CD8-positive, alpha-beta memory T cell (primary cell): ENCODE measurements around the gene ZNF613. TPM values are rescaled to one million over a fixed set of nuclear protein-coding genes. Genes with fewer than 3 reads are reported as not detected.
A peak's percentile ranks its signal among the peaks of the same experiment; 100 is the strongest.

ENCODE experiments used
- CTCF ChIA-PET: fragments of 350-600 bp; sonication (Branson Sonifier 250); formaldehyde crosslinking; loops from one replicate; lab custom pipeline; 2021; ENCODE audit warnings: antibody characterized with exemption; lab: Charles Lee
- POLR2A ChIA-PET: fragments of 350-600 bp; sonication (Branson Sonifier 250); formaldehyde crosslinking; loops from one replicate; lab custom pipeline; 2021; ENCODE audit warnings: antibody characterized with exemption; lab: Charles Lee
- DNase-seq, 5 donors: peaks; one replicate each; pipeline versions ENCODE4 v3.0.0 to v3.0.0-alpha.2; 2020 to 2022; ENCODE audit warnings: mixed read lengths in 1 of 5
- H3K27ac ChIP-seq: one replicate; pipeline ENCODE4 v1.7.0; 2013; ENCODE audit warnings: low read depth, mild to moderate bottlenecking, low read length, moderate library complexity
- H3K27me3 ChIP-seq: 2 replicates; pipeline ENCODE4 v1.7.0; 2013; ENCODE audit warnings: low read length, mild to moderate bottlenecking; ENCODE audit not compliant: insufficient read depth, poor library complexity, severe bottlenecking
- H3K36me3 ChIP-seq: 2 replicates; pipeline ENCODE4 v1.7.0; 2013; ENCODE audit warnings: mild to moderate bottlenecking, low read length, moderate library complexity; ENCODE audit not compliant: insufficient read depth
- H3K4me1 ChIP-seq: 2 replicates; pipeline ENCODE4 v1.7.0; 2013; ENCODE audit warnings: mild to moderate bottlenecking, low read length, moderate library complexity; ENCODE audit not compliant: insufficient read depth
- H3K4me3 ChIP-seq: 2 replicates; pipeline ENCODE4 v1.7.0; 2013; ENCODE audit warnings: mild to moderate bottlenecking, low read length
- H3K9me3 ChIP-seq: 2 replicates; pipeline ENCODE4 v1.7.0; 2013; ENCODE audit warnings: mild to moderate bottlenecking, low read length
- H3K27ac Mint-ChIP-seq, 8 donors: one replicate each; pipeline ENCODE4 v1.8.0; 2020 to 2021; ENCODE audit warnings: mixed read lengths in 8 of 8, mild to moderate bottlenecking in 6 of 8, inconsistent platforms in 3 of 8, moderate library complexity in 3 of 8
- H3K27me3 Mint-ChIP-seq, 2 donors: one replicate each; pipeline ENCODE4 v1.8.0; 2020 to 2021; ENCODE audit warnings: mixed read lengths in 2 of 2, mild to moderate bottlenecking in 1 of 2, moderate library complexity in 1 of 2
- H3K36me3 Mint-ChIP-seq, 3 donors: one replicate each; pipeline ENCODE4 v1.8.0; 2020 to 2021; ENCODE audit warnings: mixed read lengths in 3 of 3, inconsistent platforms in 1 of 3, mild to moderate bottlenecking in 1 of 3
- H3K4me1 Mint-ChIP-seq, 3 donors: one replicate each; pipeline ENCODE4 v1.8.0; 2020 to 2021; ENCODE audit warnings: mixed read lengths in 3 of 3, inconsistent platforms in 1 of 3, mild to moderate bottlenecking in 1 of 3
- H3K4me3 Mint-ChIP-seq, 7 donors: one replicate each; pipeline ENCODE4 v1.8.0; 2020 to 2021; ENCODE audit warnings: mixed read lengths in 7 of 7, mild to moderate bottlenecking in 6 of 7, moderate library complexity in 4 of 7, inconsistent platforms in 2 of 7
- H3K9me3 Mint-ChIP-seq, 5 donors: one replicate each; pipeline ENCODE4 v1.8.0; 2020 to 2022; ENCODE audit warnings: mixed read lengths in 5 of 5, mild to moderate bottlenecking in 3 of 5, moderate library complexity in 2 of 5, inconsistent platforms in 1 of 5
- polyA plus RNA-seq: library from polyadenylated mRNA; unstranded; fragments of 300-500 nt; fragmentation: Illumina TruSeq; gene quantifications from one replicate; pipeline ENCODE4 v1.2.3, GENCODE V29; 2021
- total RNA-seq, 2 experiments: library from RNA; stranded (reverse); gene quantifications; one replicate each; pipeline ENCODE4 v1.2.3, GENCODE V29; 2021

Gene ZNF613
- total RNA-seq (1 to 10 TPM; 3.5 to 4.6 TPM), polyA plus RNA-seq (3.5 TPM)

DNA sequence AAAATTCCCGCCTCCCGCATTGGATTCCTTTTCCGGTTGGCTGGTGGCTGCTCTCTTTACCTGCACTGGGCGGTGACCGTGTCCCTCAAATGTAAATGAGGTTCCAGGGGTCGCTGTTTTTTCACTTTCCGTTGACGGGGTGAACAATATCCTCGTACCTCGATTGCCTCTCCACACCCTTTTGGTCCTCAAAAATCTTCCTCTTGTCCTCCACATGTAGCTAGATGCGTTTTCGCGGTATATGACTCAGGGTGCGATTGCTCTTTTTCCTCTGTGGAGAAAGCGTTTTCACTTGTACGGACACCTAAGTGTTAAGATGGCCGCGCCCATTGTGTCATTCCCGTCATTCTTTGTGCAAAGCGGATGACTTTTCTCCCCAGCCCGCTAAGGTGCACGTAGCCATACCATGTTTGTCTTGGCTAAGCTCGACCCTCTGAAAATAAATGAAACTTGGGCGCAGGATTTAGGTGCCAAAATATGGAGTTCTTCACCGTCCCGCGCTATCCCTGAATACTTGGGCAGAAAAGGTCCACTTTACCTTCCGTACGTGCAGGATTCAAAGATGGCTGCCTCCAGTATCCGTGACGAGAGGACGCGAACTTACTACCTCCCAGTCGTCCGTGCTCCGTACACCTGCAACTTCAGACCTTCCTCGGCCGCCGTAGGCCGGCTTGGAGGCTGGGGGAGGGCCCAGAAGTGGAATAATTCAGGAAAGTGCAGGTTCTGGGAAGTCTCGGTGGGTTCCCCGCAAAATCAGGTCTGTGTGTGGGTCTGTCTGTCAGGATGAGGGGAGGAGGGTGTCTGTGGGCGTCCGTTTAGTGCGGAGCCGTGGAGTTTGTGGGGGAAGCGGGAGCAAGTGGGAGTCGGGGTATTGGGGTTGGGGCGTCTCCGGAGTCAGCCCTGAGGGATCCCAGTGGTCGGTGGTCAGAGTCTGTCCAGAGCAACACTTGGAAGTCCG, at the start of gene ZNF613:
TSS of gene ZNF613 (plus strand) at position 689 of the 958 bp plus-strand sequence. CDS start 8,749 bp downstream, outside the sequence.
- H3K4me1 ChIP-seq, result peaks cover 16% of the 10 kb centered on the region
- peak within 1 kb of the TSS; percentile 91 for H3K4me3 ChIP-seq
- peak within 1 kb of the TSS; percentile 64 for H3K27ac ChIP-seq
- Mint-ChIP-seq H3K27ac (peak within 1 kb of the TSS; percentile 67 to 99 (median 91)), H3K4me1 (peaks cover 35 to 43% (median 35%) of the 10 kb centered on the region in 3 donors), H3K36me3 (peaks cover 23 to 72% (median 60%) of the 10 kb centered on the region in 3 donors), H3K27me3 (no peaks in the 10 kb centered on the region), H3K9me3 (peaks cover 41 to 72% (median 64%) of the 10 kb centered on the region in 5 donors), H3K4me3 (peak within 1 kb of the TSS; percentile 94 to 98 (median 96))
- H3K27me3 ChIP-seq, result no peaks in the 10 kb centered on the region
- ChIA-PET POLR2A (interaction anchor here (0.6 kb wide), 1 partner anchor 257 kb away, joined by 3 read pairs; no protein-coding TSS in a partner anchor), CTCF (interaction anchor here (0.8 to 1.4 kb wide), 2 partner anchors 10 to 44 kb away, joined by 3 to 4 read pairs; no protein-coding TSS in a partner anchor)
- peaks cover 30% of the 10 kb centered on the region for H3K9me3 ChIP-seq
- DNase-seq, result peak; percentile 61 to 86 (median 81)
- peaks cover 20% of the 10 kb centered on the region for H3K36me3 ChIP-seq

DNA sequence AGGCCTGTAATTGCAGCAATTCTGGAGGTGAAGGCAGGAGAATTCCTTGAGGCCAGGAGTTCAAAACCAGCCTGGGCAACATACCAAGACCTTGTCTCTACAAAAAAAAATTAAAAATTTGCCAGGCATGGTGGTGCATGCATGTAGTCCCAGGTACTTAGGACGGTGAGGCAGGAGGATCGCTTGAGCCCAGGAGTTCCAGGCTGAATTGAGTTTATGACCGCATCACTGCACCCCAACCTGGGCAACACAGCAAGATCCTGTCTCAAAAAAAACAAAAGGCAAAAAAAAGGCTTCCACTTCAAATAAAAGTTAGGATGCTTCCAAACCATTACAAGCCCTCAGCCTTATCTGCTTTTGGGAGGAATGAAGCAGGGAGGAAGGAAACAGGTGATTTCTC, 44.8 kb upstream of the ZNF613 start:
- no peak overlapping the region for H3K4me3 Mint-ChIP-seq
- Histone ChIP-seq H3K27ac (no peak overlapping the region), H3K4me1 (no peaks in the 10 kb centered on the region), H3K4me3 (no peak overlapping the region), H3K27me3 (no peaks in the 10 kb centered on the region), H3K9me3 (peaks cover 63% of the 10 kb centered on the region), H3K36me3 (peaks cover 24% of the 10 kb centered on the region)
- peaks cover 0 to 9% (median 1%) of the 10 kb centered on the region in 3 donors for H3K4me1 Mint-ChIP-seq
- H3K9me3 Mint-ChIP-seq, result peaks cover 63 to 91% (median 86%) of the 10 kb centered on the region in 5 donors
- DNase-seq, result no peak
- H3K27ac Mint-ChIP-seq, result no peak overlapping the region
- ChIA-PET POLR2A (no interaction called here), CTCF (no interaction called here)
- H3K36me3 Mint-ChIP-seq, result peaks cover 39 to 85% (median 82%) of the 10 kb centered on the region in 3 donors
- no peaks in the 10 kb centered on the region for H3K27me3 Mint-ChIP-seq

DNA sequence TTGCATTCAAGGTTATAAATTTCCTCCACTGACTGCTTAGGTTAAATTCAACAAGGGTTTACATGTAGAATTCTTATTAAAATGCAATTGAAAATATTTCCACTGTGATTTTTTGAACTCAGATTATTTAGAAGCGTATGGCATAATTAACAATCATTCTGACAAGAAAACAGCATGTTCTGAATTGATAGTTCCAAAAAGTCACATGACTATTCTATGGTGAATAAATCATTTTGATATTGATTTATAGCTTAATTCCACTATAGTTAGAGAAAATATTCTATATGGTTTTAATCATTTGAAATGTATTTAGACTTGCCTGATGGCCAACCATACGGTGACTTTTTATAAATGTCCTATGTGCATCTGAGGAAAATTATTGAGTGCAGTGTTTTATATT, 42.6 kb upstream of the ZNF613 start:
- Mint-ChIP-seq H3K9me3 (peaks cover 67 to 94% (median 89%) of the 10 kb centered on the region in 5 donors), H3K4me3 (no peak overlapping the region), H3K36me3 (peaks cover 30 to 84% (median 82%) of the 10 kb centered on the region in 3 donors), H3K27me3 (no peaks in the 10 kb centered on the region), H3K27ac (no peak overlapping the region), H3K4me1 (peaks cover 0 to 17% (median 7%) of the 10 kb centered on the region in 3 donors)
- Histone ChIP-seq H3K4me1 (no peaks in the 10 kb centered on the region), H3K27me3 (no peaks in the 10 kb centered on the region), H3K36me3 (peaks cover 14% of the 10 kb centered on the region), H3K4me3 (no peak overlapping the region), H3K27ac (no peak overlapping the region), H3K9me3 (peaks cover 79% of the 10 kb centered on the region)
- no peak for DNase-seq
- CTCF ChIA-PET, result no interaction called here
- POLR2A ChIA-PET, result no interaction called here

DNA sequence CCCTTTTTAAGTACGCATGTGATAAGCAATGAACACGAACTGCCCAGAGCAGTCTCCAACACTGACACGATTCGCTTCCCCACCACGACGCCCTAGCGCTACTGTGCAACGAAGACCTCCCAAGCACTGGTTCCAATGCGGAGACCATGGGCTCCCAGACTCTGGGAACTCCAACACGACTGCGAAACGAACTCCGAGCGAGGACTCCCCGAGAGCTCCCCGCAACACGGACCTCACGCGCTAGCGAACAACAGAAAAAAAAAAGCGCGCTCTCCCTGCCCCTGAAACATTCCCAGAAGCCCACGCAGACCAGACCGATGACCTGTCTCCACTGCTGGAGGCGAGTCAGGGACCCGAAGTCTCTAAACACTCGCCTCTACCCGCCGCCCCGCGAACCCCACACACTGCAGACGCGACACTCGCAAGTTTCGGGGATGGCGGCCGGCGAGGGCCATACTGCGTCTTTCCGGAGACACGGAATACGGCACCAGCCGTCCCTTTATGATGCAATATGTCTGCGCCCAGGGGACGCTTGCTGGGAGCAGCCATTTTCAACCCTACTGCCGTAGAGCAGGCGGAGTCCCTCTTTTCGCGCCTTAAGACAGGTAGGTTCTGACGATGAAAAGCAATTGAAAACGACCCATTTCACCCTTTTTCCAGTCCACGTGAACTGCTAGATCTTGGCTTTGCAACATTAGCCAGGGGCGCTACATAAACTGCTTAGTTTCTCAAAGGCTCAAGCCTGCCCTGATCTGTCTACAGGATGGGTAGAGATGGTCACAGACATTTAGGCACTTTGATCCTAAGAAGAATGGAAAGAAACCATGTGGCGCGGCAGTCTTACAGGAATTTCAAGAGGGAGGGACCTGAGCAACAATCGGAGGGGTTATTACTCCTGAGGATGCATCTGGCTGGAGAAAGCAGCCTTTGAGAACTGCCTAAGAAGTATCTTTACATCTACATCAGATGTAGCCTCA, 39.5 kb upstream of the ZNF613 start, which contains the start of gene ZNF577:
TSS of gene ZNF577 (minus strand) at position 430 of the 977 bp plus-strand sequence. CDS start 7,569 bp downstream, outside the sequence.
- no peaks in the 10 kb centered on the region for H3K27me3 Mint-ChIP-seq
- peaks cover 26 to 84% (median 82%) of the 10 kb centered on the region in 3 donors for H3K36me3 Mint-ChIP-seq
- peak within 1 kb of the TSS; percentile 42 for H3K4me3 ChIP-seq
- H3K4me3 Mint-ChIP-seq, result peak within 1 kb of the TSS; percentile 86 to 98 (median 94)
- H3K9me3 ChIP-seq, result peaks cover 78% of the 10 kb centered on the region
- H3K27ac Mint-ChIP-seq, result peak within 1 kb of the TSS in 7 of 8 donors; percentile 8 to 96 (median 86)
- H3K27me3 ChIP-seq, result no peaks in the 10 kb centered on the region
- POLR2A ChIA-PET, result interaction anchor here (0.6 kb wide), 1 partner anchor 12 kb away, joined by 3 read pairs; no protein-coding TSS in a partner anchor
- CTCF ChIA-PET, result no interaction called here
- H3K4me1 Mint-ChIP-seq, result peaks cover 0 to 17% (median 7%) of the 10 kb centered on the region in 3 donors
- peaks cover 24% of the 10 kb centered on the region for H3K36me3 ChIP-seq
- H3K4me1 ChIP-seq, result no peaks in the 10 kb centered on the region
- H3K27ac ChIP-seq, result no peak within 1 kb of the TSS
- peak; percentile 59 to 84 (median 68) for DNase-seq
- H3K9me3 Mint-ChIP-seq, result peaks cover 55 to 96% (median 93%) of the 10 kb centered on the region in 5 donors

DNA sequence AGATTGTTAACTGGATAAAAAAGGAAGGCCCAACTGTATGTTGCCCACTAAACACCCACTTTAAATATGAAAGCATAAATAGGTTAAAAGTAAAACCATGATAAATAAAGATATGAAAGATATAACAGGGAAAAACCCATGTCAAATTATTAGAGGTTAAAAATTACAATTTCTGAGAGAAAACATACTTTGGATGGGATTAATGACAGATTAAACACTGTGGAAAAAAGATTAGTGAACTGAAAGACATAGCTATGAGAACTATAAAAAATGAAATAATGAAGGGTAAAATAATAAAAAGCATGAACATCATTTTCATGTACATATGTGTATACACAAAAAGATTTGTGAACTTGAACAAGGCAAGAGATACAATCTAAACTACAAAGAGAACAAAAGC, 37.3 kb upstream of the ZNF613 start:
- Histone ChIP-seq H3K9me3 (peaks cover 84% of the 10 kb centered on the region), H3K4me1 (no peaks in the 10 kb centered on the region), H3K27me3 (no peaks in the 10 kb centered on the region), H3K27ac (no peak overlapping the region), H3K36me3 (peaks cover 45% of the 10 kb centered on the region), H3K4me3 (no peak overlapping the region)
- no peak for DNase-seq
- Mint-ChIP-seq H3K27me3 (no peaks in the 10 kb centered on the region), H3K4me1 (peaks cover 0 to 17% (median 7%) of the 10 kb centered on the region in 3 donors), H3K27ac (no peak overlapping the region), H3K9me3 (peaks cover 58 to 97% (median 96%) of the 10 kb centered on the region in 5 donors), H3K4me3 (no peak overlapping the region), H3K36me3 (peaks cover 40 to 89% (median 86%) of the 10 kb centered on the region in 3 donors)
- ChIA-PET POLR2A (no interaction called here), CTCF (no interaction called here)

DNA sequence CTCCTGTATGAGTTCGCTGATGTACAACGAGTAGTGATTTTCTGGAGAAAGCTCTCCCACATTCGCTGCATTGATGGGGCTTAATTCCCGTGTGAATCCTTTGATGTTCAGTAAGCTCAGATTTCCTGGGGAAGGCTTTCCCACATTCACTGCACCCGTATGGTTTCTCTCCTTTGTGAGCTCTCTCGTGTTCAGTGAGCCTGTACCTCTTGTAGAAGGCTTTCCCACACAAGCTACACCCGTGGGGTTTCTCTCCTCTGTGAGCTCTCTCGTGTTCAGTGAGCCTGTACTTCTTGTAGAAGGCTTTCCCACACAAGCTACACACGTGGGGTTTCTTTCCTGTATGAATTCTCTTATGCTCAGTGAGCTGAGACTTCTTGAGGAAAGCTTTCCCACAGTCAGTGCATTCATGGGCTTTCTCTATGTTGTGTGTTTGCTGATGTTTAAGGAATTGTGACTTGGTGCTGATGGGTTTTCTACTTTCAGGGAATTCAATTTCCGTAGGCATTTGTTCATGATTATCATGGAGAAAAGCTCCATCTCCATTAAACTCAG, 36.0 kb upstream of the ZNF613 start:
- H3K4me3 Mint-ChIP-seq, result no peak overlapping the region
- peaks cover 50 to 92% (median 89%) of the 10 kb centered on the region in 3 donors for H3K36me3 Mint-ChIP-seq
- peaks cover 55 to 98% (median 97%) of the 10 kb centered on the region in 5 donors for H3K9me3 Mint-ChIP-seq
- no peaks in the 10 kb centered on the region for H3K4me1 ChIP-seq
- ChIA-PET CTCF (no interaction called here), POLR2A (no interaction called here)
- H3K27ac Mint-ChIP-seq, result no peak overlapping the region
- no peak overlapping the region for H3K27ac ChIP-seq
- H3K4me3 ChIP-seq, result peak overlapping the region; percentile 45
- peaks cover 57% of the 10 kb centered on the region for H3K36me3 ChIP-seq
- H3K27me3 Mint-ChIP-seq, result no peaks in the 10 kb centered on the region
- peaks cover 82% of the 10 kb centered on the region for H3K9me3 ChIP-seq
- no peaks in the 10 kb centered on the region for H3K27me3 ChIP-seq
- DNase-seq, result no peak
- peaks cover 0 to 17% (median 7%) of the 10 kb centered on the region in 3 donors for H3K4me1 Mint-ChIP-seq

DNA sequence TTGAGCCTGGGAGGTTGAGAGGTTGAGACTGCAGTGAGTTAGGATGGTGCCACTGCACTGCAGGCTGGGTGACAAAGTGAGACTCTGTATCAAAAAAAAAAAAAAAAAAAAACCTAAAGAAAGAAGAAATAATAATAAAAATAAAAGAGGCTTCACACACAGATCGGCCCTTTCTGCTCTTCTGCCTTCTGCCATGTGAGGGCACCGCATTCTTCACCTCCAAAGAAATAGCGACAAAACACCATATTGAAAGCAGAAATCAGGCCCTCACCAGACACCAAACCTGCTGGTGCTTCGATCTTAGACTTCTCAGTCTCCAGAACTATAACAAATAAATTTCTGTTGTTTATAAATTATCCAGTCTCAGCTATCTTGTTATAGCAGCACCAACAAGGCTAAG, 25.4 kb upstream of the ZNF613 start:
- no peaks in the 10 kb centered on the region for H3K27me3 ChIP-seq
- Mint-ChIP-seq H3K9me3 (peaks cover 29 to 92% (median 79%) of the 10 kb centered on the region in 5 donors), H3K36me3 (peaks cover 25 to 82% (median 73%) of the 10 kb centered on the region in 3 donors), H3K27ac (no peak overlapping the region), H3K27me3 (peaks cover 5% of the 10 kb centered on the region in 2 donors), H3K4me3 (peak overlapping the region in 1 of 7 donors; percentile 59), H3K4me1 (peaks cover 20 to 37% (median 27%) of the 10 kb centered on the region in 3 donors)
- ChIA-PET POLR2A (no interaction called here), CTCF (no interaction called here)
- peaks cover 14% of the 10 kb centered on the region for H3K4me1 ChIP-seq
- H3K4me3 ChIP-seq, result no peak overlapping the region
- no peak for DNase-seq
- no peak overlapping the region for H3K27ac ChIP-seq
- H3K9me3 ChIP-seq, result peaks cover 51% of the 10 kb centered on the region
- peaks cover 34% of the 10 kb centered on the region for H3K36me3 ChIP-seq
